A549 (cell line): ENCODE data around the gene PTPRJ. TPM values are rescaled to one million over a fixed set of nuclear protein-coding genes. Genes with fewer than 3 reads are reported as not detected.

Source experiments
- ATAC-seq, 2 experiments: fragments of 200-7000 bp in 1 of 2; fragments of >200 bp in 1 of 2; cut with Nextera tagmentation in 1 of 2; cut with Tn5 transposase in 1 of 2; 3 replicates each; pipeline versions ENCODE4 v1.8.0 to v1.9.1; 2018 to 2020; ENCODE audit warnings: mild to moderate bottlenecking in 1 of 2, moderate library complexity in 1 of 2
- CTCF ChIA-PET: fragments of 300-600 bp; sonication (Branson Sonifier 250); formaldehyde crosslinking; extraction: SDS; loops from one replicate; lab custom pipeline; 2021; ENCODE audit warnings: antibody characterized with exemption, inconsistent platforms; lab: Yijun Ruan, JAX
- POLR2A ChIA-PET: fragments of 350-600 bp; formaldehyde crosslinking; extraction: SDS; loops from one replicate; lab custom pipeline; 2021; ENCODE audit warnings: antibody characterized with exemption, inconsistent platforms; lab: Yijun Ruan, JAX
- DNase-seq, 2 experiments: peaks; one replicate each; pipeline versions ENCODE4 v3.0.0 to v3.0.0-alpha.2; 2011 to 2016; ENCODE audit warnings: low read depth in 1 of 2, low spot score in 1 of 2
- FAIRE-seq: peaks from 2 replicates; lab custom pipeline; 2011; peaks lifted over from hg19 to GRCh38; lab: Jason Lieb, UNC
- H3K27ac ChIP-seq, 2 experiments: fragments of >200 bp; sonication (Bioruptor Twin); formaldehyde crosslinking; 3 replicates each; pipeline ENCODE4 v1.5.1; 2016 to 2017
- H3K4me1 ChIP-seq: fragments of >200 bp; sonication (Bioruptor Twin); formaldehyde crosslinking; 3 replicates; pipeline ENCODE4 v1.6.1; 2016
- H3K4me2 ChIP-seq: fragments of >200 bp; sonication (Bioruptor Twin); formaldehyde crosslinking; 3 replicates; pipeline ENCODE4 v1.6.1; 2016
- H3K4me3 ChIP-seq: fragments of >200 bp; sonication (Bioruptor Twin); formaldehyde crosslinking; 3 replicates; pipeline ENCODE4 v1.5.1; 2016
- H3K9me3 ChIP-seq: fragments of >200 bp; sonication (Bioruptor Twin); formaldehyde crosslinking; 3 replicates; pipeline ENCODE4 v1.6.1; 2016
- BHLHE40 ChIP-seq: IDR thresholded peaks from 2 replicates; pipeline ENCODE4 v1.6.1; 2012; ENCODE audit warnings: low read depth, low read length, inconsistent platforms
- CBX8 ChIP-seq: fragments of 200-600 bp; sonication (generic); IDR thresholded peaks from 2 replicates; pipeline ENCODE4 v1.6.1; 2016
- CEBPB ChIP-seq, 2 experiments: fragments of >200 bp in 1 of 2; sonication (Bioruptor Twin) in 1 of 2; formaldehyde crosslinking in 1 of 2; IDR thresholded peaks; 2 replicates each; pipeline ENCODE4 v1.6.1; 2012 to 2016
- EHMT2 ChIP-seq: fragments of 200-600 bp; sonication (generic); IDR thresholded peaks from 2 replicates; pipeline ENCODE4 v1.6.1; 2016; ENCODE audit warnings: antibody characterized with exemption, low read depth, mild to moderate bottlenecking, moderate library complexity
- ELK1 ChIP-seq: fragments of 150-350 bp; IDR thresholded peaks from 2 replicates; pipeline ENCODE4 v1.6.1; 2014; ENCODE audit warnings: low read depth, mild to moderate bottlenecking, low read length
- FOSB ChIP-seq: fragments of 250-450 bp; sonication (Bioruptor Pico); IDR thresholded peaks from 2 replicates; pipeline ENCODE4 v1.5.0; 2020; ENCODE audit warnings: mild to moderate bottlenecking, moderate library complexity
- GATA3 ChIP-seq: IDR thresholded peaks from 2 replicates; pipeline ENCODE4 v1.6.1; 2012; ENCODE audit warnings: borderline replicate concordance
- HDAC2 ChIP-seq: fragments of 200-600 bp; sonication (generic); IDR thresholded peaks from 2 replicates; pipeline ENCODE4 v1.6.1; 2016
- HES2 ChIP-seq: fragments of >200 bp; sonication (Bioruptor Twin); formaldehyde crosslinking; IDR thresholded peaks from 2 replicates; pipeline ENCODE4 v1.6.1; 2016
- HMGXB4 ChIP-seq: fragments of 250-450 bp; sonication (Bioruptor Pico); IDR thresholded peaks from 2 replicates; pipeline ENCODE4 v1.5.0; 2021; ENCODE audit warnings: mild to moderate bottlenecking, moderate library complexity, borderline replicate concordance
- HOXA7 ChIP-seq: fragments of 250-450 bp; sonication (Bioruptor Pico); IDR thresholded peaks from 2 replicates; pipeline ENCODE4 v1.5.0; 2020; ENCODE audit warnings: mild to moderate bottlenecking, moderate library complexity
- HOXB5 ChIP-seq: fragments of 250-450 bp; sonication (Bioruptor Pico); IDR thresholded peaks from 2 replicates; pipeline ENCODE4 v1.5.0; 2020; ENCODE audit warnings: mild to moderate bottlenecking, moderate library complexity
- MAX ChIP-seq: IDR thresholded peaks from 2 replicates; pipeline ENCODE4 v1.6.1; 2012
- POLR2AphosphoS2 ChIP-seq: conservative IDR thresholded peaks from 2 replicates; pipeline ENCODE4 v1.6.1; 2012; ENCODE audit warnings: low read length, improper control_type of control experiment, inconsistent platforms
- RARB ChIP-seq: fragments of 250-450 bp; sonication (Bioruptor Pico); IDR thresholded peaks from 2 replicates; pipeline ENCODE4 v1.8.0; 2021; ENCODE audit warnings: mild to moderate bottlenecking, moderate library complexity
- USF2 ChIP-seq: fragments of 450-650 bp; IDR thresholded peaks from 2 replicates; pipeline ENCODE4 v1.6.1; 2014; ENCODE audit warnings: antibody characterized with exemption
- ZFP36 ChIP-seq: fragments of 450-650 bp; IDR thresholded peaks from 2 replicates; pipeline ENCODE4 v1.6.1; 2014; ENCODE audit warnings: borderline replicate concordance; ENCODE audit not compliant: partially characterized antibody
- WGBS: methylation state at CpG from one replicate; pipeline ENCODE4 v1.1.6; 2017; ENCODE audit errors: missing lambda C conversion rate; 5-methylcytosine and 5-hydroxymethylcytosine counted together
- polyA plus RNA-seq, 4 experiments: library from polyadenylated mRNA; depleted of rRNA in 3 of 4; stranded (reverse); fragments of >200 nt; fragmentation: RNase III in 1 of 4; extraction: RNeasy Plus Mini Kit Qiagen cat#74134 plus additional on column Dnase treatment in 1 of 4; gene quantifications; 2 replicates in 3 of 4; 3 replicates in 1 of 4; pipeline ENCODE4 v1.2.3, GENCODE V29; 2011 to 2017
- TF ChIP-seq, protein P1 (sequence below): fragments of >200 bp; sonication (Bioruptor Twin); formaldehyde crosslinking; IDR thresholded peaks from 3 replicates; pipeline ENCODE4 v1.5.1; 2016
- TF ChIP-seq, protein P2 (sequence below): fragments of 250-450 bp; sonication (Bioruptor Pico); IDR thresholded peaks from 2 replicates; pipeline ENCODE4 v1.5.0; 2020; ENCODE audit warnings: low read depth, mild to moderate bottlenecking, moderate library complexity

The PTPRJ gene
- polyA plus RNA-seq, 2 of the 4 experiments (the other 2 are of a cell fraction) = 30.3 to 50.5 TPM

- CTCF ChIA-PET = interaction anchor here (0.7 to 20.1 kb wide), 5 partner anchors 13 to 178 kb away, joined by 3 to 478 read pairs (median 3); no protein-coding TSS in a partner anchor
- POLR2A ChIA-PET = no interaction called here
- Histone ChIP-seq H3K9me3 (peaks cover 22% of the 10 kb centered on the region), H3K4me2 (no peak overlapping the region), H3K4me3 (no peak overlapping the region), H3K27ac (no peak overlapping the region), H3K4me1 (peaks cover 6% of the 10 kb centered on the region; the same call in 1 of the 3 replicates)
- no peak for FAIRE-seq
- peak; percentile 35 to 38 for DNase-seq
- TF ChIP-seq USF2 = no peak
- no peak for TF ChIP-seq CBX8
- no peak for TF ChIP-seq FOSB
- TF ChIP-seq HMGXB4 (CRISPR knock-in tag) = no peak
- TF ChIP-seq, protein P1, sequence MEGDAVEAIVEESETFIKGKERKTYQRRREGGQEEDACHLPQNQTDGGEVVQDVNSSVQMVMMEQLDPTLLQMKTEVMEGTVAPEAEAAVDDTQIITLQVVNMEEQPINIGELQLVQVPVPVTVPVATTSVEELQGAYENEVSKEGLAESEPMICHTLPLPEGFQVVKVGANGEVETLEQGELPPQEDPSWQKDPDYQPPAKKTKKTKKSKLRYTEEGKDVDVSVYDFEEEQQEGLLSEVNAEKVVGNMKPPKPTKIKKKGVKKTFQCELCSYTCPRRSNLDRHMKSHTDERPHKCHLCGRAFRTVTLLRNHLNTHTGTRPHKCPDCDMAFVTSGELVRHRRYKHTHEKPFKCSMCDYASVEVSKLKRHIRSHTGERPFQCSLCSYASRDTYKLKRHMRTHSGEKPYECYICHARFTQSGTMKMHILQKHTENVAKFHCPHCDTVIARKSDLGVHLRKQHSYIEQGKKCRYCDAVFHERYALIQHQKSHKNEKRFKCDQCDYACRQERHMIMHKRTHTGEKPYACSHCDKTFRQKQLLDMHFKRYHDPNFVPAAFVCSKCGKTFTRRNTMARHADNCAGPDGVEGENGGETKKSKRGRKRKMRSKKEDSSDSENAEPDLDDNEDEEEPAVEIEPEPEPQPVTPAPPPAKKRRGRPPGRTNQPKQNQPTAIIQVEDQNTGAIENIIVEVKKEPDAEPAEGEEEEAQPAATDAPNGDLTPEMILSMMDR = peak; percentile 17; the same call in 2 of the 3 replicates
- peak; percentile 74; a peak in 4 of 6 replicates for ATAC-seq
These were observed 136.3 kb downstream of the PTPRJ start for GRCh38 chr11:48116437-48117228.

GRCh38 chr11:48122246-48122645 is 141.9 kb downstream of the PTPRJ start:
- 78% methylated on average over 7 of the region's 7 CpGs for WGBS
- ChIA-PET POLR2A (no interaction called here), CTCF (interaction anchor here (0.9 to 3.7 kb wide), 3 partner anchors 11 to 188 kb away, joined by 3 to 33 read pairs (median 5); no protein-coding TSS in a partner anchor)
- Histone ChIP-seq H3K4me2 (no peak overlapping the region), H3K27ac (no peak overlapping the region), H3K4me3 (no peak overlapping the region), H3K9me3 (no peaks in the 10 kb centered on the region), H3K4me1 (no peaks in the 10 kb centered on the region)
- no peak; a peak in 1 of 6 replicates for ATAC-seq
- no peak for FAIRE-seq
- DNase-seq = no peak
- TF ChIP-seq ZFP36 (no peak), POLR2AphosphoS2 (no peak), MAX (no peak), HOXB5 (CRISPR knock-in tag) (no peak), BHLHE40 (no peak), EHMT2 (no peak), HOXA7 (CRISPR knock-in tag) (no peak), HDAC2 (no peak), HES2 (no peak), ELK1 (no peak), RARB (no peak), GATA3 (no peak), CEBPB (IDR thresholded peaks at IDR 0.05) (no peak)
- TF ChIP-seq, protein P2, sequence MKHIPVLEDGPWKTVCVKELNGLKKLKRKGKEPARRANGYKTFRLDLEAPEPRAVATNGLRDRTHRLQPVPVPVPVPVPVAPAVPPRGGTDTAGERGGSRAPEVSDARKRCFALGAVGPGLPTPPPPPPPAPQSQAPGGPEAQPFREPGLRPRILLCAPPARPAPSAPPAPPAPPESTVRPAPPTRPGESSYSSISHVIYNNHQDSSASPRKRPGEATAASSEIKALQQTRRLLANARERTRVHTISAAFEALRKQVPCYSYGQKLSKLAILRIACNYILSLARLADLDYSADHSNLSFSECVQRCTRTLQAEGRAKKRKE (CRISPR knock-in tag) = no peak
